ENCODE data around the gene COL6A2. TPM values are rescaled to one million over a fixed set of nuclear protein-coding genes. Genes with fewer than 3 reads are reported as not detected.
"Not testable (repeated sequence)": the region's sequence is repeated elsewhere in the genome, so short reads cannot be mapped to it uniquely, and the experiment has no call there.

The COL6A2 gene
- total RNA-seq, 1 donor from 2014 or later, result 459 TPM

- Histone ChIP-seq H3K9ac (ENCODE audit: low read depth in 1 of 3, low read length in 3 of 3) (no peak overlapping the region), H3K36me3 (ENCODE audit: control insufficient read depth in 3 of 3, insufficient read depth in 3 of 3, low read length in 3 of 3) (no peaks in the 10 kb centered on the region), H3K9me3 (ENCODE audit: control insufficient read depth in 3 of 3, low read length in 3 of 3) (no peaks in the 10 kb centered on the region), H3K27me3 (ENCODE audit: control insufficient read depth in 3 of 3, insufficient read depth in 3 of 3, low read length in 3 of 3) (peaks cover 36 to 57% (median 40%) of the 10 kb centered on the region in 3 donors), H3K4me3 (ENCODE audit: low read length in 3 of 3) (no peak overlapping the region), H3K27ac (ENCODE audit: low read depth, low read length) (no peak overlapping the region), H3K4me1 (ENCODE audit: control insufficient read depth in 3 of 3, insufficient read depth in 3 of 3, low read length in 3 of 3) (peaks cover 23 to 32% (median 29%) of the 10 kb centered on the region in 3 donors)
These were observed 43.9 kb upstream of the COL6A2 start for GRCh38 chr21:46054031-46054430.

GRCh38 chr21:46054451-46054881, 43.4 kb upstream of the COL6A2 start:
- H3K27ac ChIP-seq (ENCODE audit: low read depth, low read length), result no peak overlapping the region
- no peak overlapping the region for H3K9ac ChIP-seq (ENCODE audit: low read depth in 1 of 3, low read length in 3 of 3)

GRCh38 chr21:46055863-46056281, 42.0 kb upstream of the COL6A2 start:
- H3K36me3 ChIP-seq (ENCODE audit: control insufficient read depth in 3 of 3, insufficient read depth in 3 of 3, low read length in 3 of 3), result no peaks in the 10 kb centered on the region
- peak overlapping the region in 2 of 3 donors; percentile 20 to 50 for H3K9ac ChIP-seq (ENCODE audit: low read depth in 1 of 3, low read length in 3 of 3)
- peaks cover 23% of the 10 kb centered on the region in 3 donors for H3K4me1 ChIP-seq (ENCODE audit: control insufficient read depth in 3 of 3, insufficient read depth in 3 of 3, low read length in 3 of 3)
- H3K4me3 ChIP-seq (ENCODE audit: low read length in 3 of 3), result no peak overlapping the region
- H3K27ac ChIP-seq (ENCODE audit: low read depth, low read length), result peak overlapping the region; percentile 85
- peaks cover 20 to 41% (median 25%) of the 10 kb centered on the region in 3 donors for H3K27me3 ChIP-seq (ENCODE audit: control insufficient read depth in 3 of 3, insufficient read depth in 3 of 3, low read length in 3 of 3)
- no peaks in the 10 kb centered on the region for H3K9me3 ChIP-seq (ENCODE audit: control insufficient read depth in 3 of 3, low read length in 3 of 3)

More at GRCh38 chr21:46054451-46054881, 43.4 kb upstream of the COL6A2 start:
- Histone ChIP-seq H3K4me3 (ENCODE audit: low read length in 3 of 3) (no peak overlapping the region), H3K9me3 (ENCODE audit: control insufficient read depth in 3 of 3, low read length in 3 of 3) (no peaks in the 10 kb centered on the region), H3K4me1 (ENCODE audit: control insufficient read depth in 3 of 3, insufficient read depth in 3 of 3, low read length in 3 of 3) (peaks cover 23 to 30% (median 28%) of the 10 kb centered on the region in 3 donors), H3K27me3 (ENCODE audit: control insufficient read depth in 3 of 3, insufficient read depth in 3 of 3, low read length in 3 of 3) (peaks cover 32 to 55% (median 37%) of the 10 kb centered on the region in 3 donors), H3K36me3 (ENCODE audit: control insufficient read depth in 3 of 3, insufficient read depth in 3 of 3, low read length in 3 of 3) (no peaks in the 10 kb centered on the region)

- H3K27ac ChIP-seq (ENCODE audit: low read depth, low read length), result peak overlapping the region; percentile 85
- H3K4me3 ChIP-seq (ENCODE audit: low read length in 3 of 3), result no peak overlapping the region
- peak overlapping the region in 2 of 3 donors; percentile 20 to 64 for H3K9ac ChIP-seq (ENCODE audit: low read depth in 1 of 3, low read length in 3 of 3)
- H3K4me1 ChIP-seq (ENCODE audit: control insufficient read depth in 3 of 3, insufficient read depth in 3 of 3, low read length in 3 of 3), result peaks cover 23% of the 10 kb centered on the region in 3 donors
- no peaks in the 10 kb centered on the region for H3K9me3 ChIP-seq (ENCODE audit: control insufficient read depth in 3 of 3, low read length in 3 of 3)
- no peaks in the 10 kb centered on the region for H3K36me3 ChIP-seq (ENCODE audit: control insufficient read depth in 3 of 3, insufficient read depth in 3 of 3, low read length in 3 of 3)
- peaks cover 20 to 41% (median 20%) of the 10 kb centered on the region in 3 donors for H3K27me3 ChIP-seq (ENCODE audit: control insufficient read depth in 3 of 3, insufficient read depth in 3 of 3, low read length in 3 of 3)
These were observed 41.4 kb upstream of the COL6A2 start for GRCh38 chr21:46056450-46056903.

GRCh38 chr21:46057111-46057709, 40.7 kb upstream of the COL6A2 start:
- Histone ChIP-seq H3K27me3 (ENCODE audit: control insufficient read depth in 3 of 3, insufficient read depth in 3 of 3, low read length in 3 of 3) (peaks cover 20 to 45% (median 20%) of the 10 kb centered on the region in 3 donors), H3K27ac (ENCODE audit: low read depth, low read length) (peak overlapping the region; percentile 85), H3K36me3 (ENCODE audit: control insufficient read depth in 3 of 3, insufficient read depth in 3 of 3, low read length in 3 of 3) (no peaks in the 10 kb centered on the region), H3K4me3 (ENCODE audit: low read length in 3 of 3) (no peak overlapping the region), H3K9ac (ENCODE audit: low read depth in 1 of 3, low read length in 3 of 3) (peak overlapping the region in 1 of 3 donors; percentile 64), H3K9me3 (ENCODE audit: control insufficient read depth in 3 of 3, low read length in 3 of 3) (no peaks in the 10 kb centered on the region), H3K4me1 (ENCODE audit: control insufficient read depth in 3 of 3, insufficient read depth in 3 of 3, low read length in 3 of 3) (peaks cover 23 to 24% (median 23%) of the 10 kb centered on the region in 3 donors)

GRCh38 chr21:46057710-46058241, 40.1 kb upstream of the COL6A2 start:
- Histone ChIP-seq H3K9ac (ENCODE audit: low read depth in 1 of 3, low read length in 3 of 3) (no peak overlapping the region), H3K4me3 (ENCODE audit: low read length in 3 of 3) (no peak overlapping the region), H3K4me1 (ENCODE audit: control insufficient read depth in 3 of 3, insufficient read depth in 3 of 3, low read length in 3 of 3) (peaks cover 23 to 29% (median 25%) of the 10 kb centered on the region in 3 donors), H3K27me3 (ENCODE audit: control insufficient read depth in 3 of 3, insufficient read depth in 3 of 3, low read length in 3 of 3) (peaks cover 17 to 44% (median 22%) of the 10 kb centered on the region in 3 donors), H3K36me3 (ENCODE audit: control insufficient read depth in 3 of 3, insufficient read depth in 3 of 3, low read length in 3 of 3) (no peaks in the 10 kb centered on the region), H3K9me3 (ENCODE audit: control insufficient read depth in 3 of 3, low read length in 3 of 3) (peaks cover 0 to 2% (median 0%) of the 10 kb centered on the region in 3 donors), H3K27ac (ENCODE audit: low read depth, low read length) (peak overlapping the region; percentile 85)

GRCh38 chr21:46058431-46059145, 39.3 kb upstream of the COL6A2 start:
- Histone ChIP-seq H3K9ac (ENCODE audit: low read depth in 1 of 3, low read length in 3 of 3) (no peak overlapping the region), H3K27ac (ENCODE audit: low read depth, low read length) (peak overlapping the region; percentile 85), H3K27me3 (ENCODE audit: control insufficient read depth in 3 of 3, insufficient read depth in 3 of 3, low read length in 3 of 3) (peaks cover 14 to 47% (median 25%) of the 10 kb centered on the region in 3 donors), H3K4me3 (ENCODE audit: low read length in 3 of 3) (no peak overlapping the region), H3K9me3 (ENCODE audit: control insufficient read depth in 3 of 3, low read length in 3 of 3) (peaks cover 0 to 4% (median 0%) of the 10 kb centered on the region in 3 donors), H3K4me1 (ENCODE audit: control insufficient read depth in 3 of 3, insufficient read depth in 3 of 3, low read length in 3 of 3) (peaks cover 23 to 30% (median 26%) of the 10 kb centered on the region in 3 donors), H3K36me3 (ENCODE audit: control insufficient read depth in 3 of 3, insufficient read depth in 3 of 3, low read length in 3 of 3) (no peaks in the 10 kb centered on the region)

- no peak overlapping the region for H3K4me3 ChIP-seq (ENCODE audit: low read length in 3 of 3)
- no peak overlapping the region for H3K27ac ChIP-seq (ENCODE audit: low read depth, low read length)
- no peaks in the 10 kb centered on the region for H3K36me3 ChIP-seq (ENCODE audit: control insufficient read depth in 3 of 3, insufficient read depth in 3 of 3, low read length in 3 of 3)
- H3K27me3 ChIP-seq (ENCODE audit: control insufficient read depth in 3 of 3, insufficient read depth in 3 of 3, low read length in 3 of 3), result peaks cover 19 to 50% (median 31%) of the 10 kb centered on the region in 3 donors
- H3K9me3 ChIP-seq (ENCODE audit: control insufficient read depth in 3 of 3, low read length in 3 of 3), result peaks cover 0 to 4% (median 0%) of the 10 kb centered on the region in 3 donors
- peaks cover 23 to 30% (median 26%) of the 10 kb centered on the region in 3 donors for H3K4me1 ChIP-seq (ENCODE audit: control insufficient read depth in 3 of 3, insufficient read depth in 3 of 3, low read length in 3 of 3)
- H3K9ac ChIP-seq (ENCODE audit: low read depth in 1 of 3, low read length in 3 of 3), result no peak overlapping the region
These were observed 38.7 kb upstream of the COL6A2 start for GRCh38 chr21:46059195-46059594.

- H3K36me3 ChIP-seq (ENCODE audit: control insufficient read depth in 3 of 3, insufficient read depth in 3 of 3, low read length in 3 of 3); H3K4me3 ChIP-seq (ENCODE audit: low read length in 3 of 3); H3K9me3 ChIP-seq (ENCODE audit: control insufficient read depth in 3 of 3, low read length in 3 of 3): not testable (repeated sequence)
- H3K27me3 ChIP-seq (ENCODE audit: control insufficient read depth in 3 of 3, insufficient read depth in 3 of 3, low read length in 3 of 3), result peaks cover 21 to 49% (median 34%) of the 10 kb centered on the region in 3 donors
- H3K9ac ChIP-seq (ENCODE audit: low read depth in 1 of 3, low read length in 3 of 3), result peak overlapping the region in 1 of 3 donors; percentile 40
- peak overlapping the region; percentile 79 for H3K27ac ChIP-seq (ENCODE audit: low read depth, low read length)
- peaks cover 25 to 30% (median 26%) of the 10 kb centered on the region in 3 donors for H3K4me1 ChIP-seq (ENCODE audit: control insufficient read depth in 3 of 3, insufficient read depth in 3 of 3, low read length in 3 of 3)
These were observed 38.0 kb upstream of the COL6A2 start for GRCh38 chr21:46059711-46060455.
